ENCODE measurements around the gene PLA2G15. TPM values are rescaled to one million over a fixed set of nuclear protein-coding genes. Genes with fewer than 3 reads are reported as not detected.
A peak's percentile ranks its signal among the peaks of the same experiment; 100 is the strongest.

PLA2G15 gene
- total RNA-seq, 4 donors from 2014 or later, result 20.8 to 40.3 (median 38.4) TPM

DNA sequence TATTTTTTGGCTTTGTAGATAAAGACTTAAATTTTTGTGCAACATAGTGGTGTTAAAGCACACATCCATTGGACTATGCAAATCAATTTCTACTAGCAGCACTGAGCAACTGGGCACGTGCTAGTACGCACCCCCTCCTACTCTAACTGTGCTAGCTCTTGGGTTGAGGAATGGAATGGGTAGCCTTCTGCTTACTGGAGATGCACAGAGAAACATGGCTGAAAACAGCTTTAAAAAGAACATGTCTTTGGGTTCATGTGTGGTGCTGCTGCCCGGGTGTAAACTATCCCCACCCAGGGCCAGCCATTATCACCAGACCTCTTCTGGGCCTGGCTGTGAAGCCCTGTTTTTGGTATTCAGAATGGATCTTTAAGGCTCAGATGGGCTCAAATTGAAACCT, 16.5 kb upstream of the PLA2G15 start:
- H3K4me1 ChIP-seq, result peaks cover 14 to 24% of the 10 kb centered on the region in 2 donors
- no peaks in the 10 kb centered on the region for H3K9me3 ChIP-seq
- DNase-seq, result no peak
- intact Hi-C loops (cut with DNase I), result no loop called here
- H3K4me3 ChIP-seq (replicated peaks in 1 of 3), result no peak overlapping the region
- 86 to 94% methylated on average over 3 of the region's 3 CpGs for WGBS, 2 donors
- H3K27ac ChIP-seq, result peak overlapping the region in 1 of 3 donors; percentile 37
- TF ChIP-seq, protein P1, sequence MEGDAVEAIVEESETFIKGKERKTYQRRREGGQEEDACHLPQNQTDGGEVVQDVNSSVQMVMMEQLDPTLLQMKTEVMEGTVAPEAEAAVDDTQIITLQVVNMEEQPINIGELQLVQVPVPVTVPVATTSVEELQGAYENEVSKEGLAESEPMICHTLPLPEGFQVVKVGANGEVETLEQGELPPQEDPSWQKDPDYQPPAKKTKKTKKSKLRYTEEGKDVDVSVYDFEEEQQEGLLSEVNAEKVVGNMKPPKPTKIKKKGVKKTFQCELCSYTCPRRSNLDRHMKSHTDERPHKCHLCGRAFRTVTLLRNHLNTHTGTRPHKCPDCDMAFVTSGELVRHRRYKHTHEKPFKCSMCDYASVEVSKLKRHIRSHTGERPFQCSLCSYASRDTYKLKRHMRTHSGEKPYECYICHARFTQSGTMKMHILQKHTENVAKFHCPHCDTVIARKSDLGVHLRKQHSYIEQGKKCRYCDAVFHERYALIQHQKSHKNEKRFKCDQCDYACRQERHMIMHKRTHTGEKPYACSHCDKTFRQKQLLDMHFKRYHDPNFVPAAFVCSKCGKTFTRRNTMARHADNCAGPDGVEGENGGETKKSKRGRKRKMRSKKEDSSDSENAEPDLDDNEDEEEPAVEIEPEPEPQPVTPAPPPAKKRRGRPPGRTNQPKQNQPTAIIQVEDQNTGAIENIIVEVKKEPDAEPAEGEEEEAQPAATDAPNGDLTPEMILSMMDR (IDR thresholded peaks at IDR 0.05), result no peak
- no peak for TF ChIP-seq POLR2A (IDR thresholded peaks at IDR 0.05)
- H3K36me3 ChIP-seq, result peaks cover 27 to 35% of the 10 kb centered on the region in 2 donors
- H3K27me3 ChIP-seq, result no peaks in the 10 kb centered on the region

DNA sequence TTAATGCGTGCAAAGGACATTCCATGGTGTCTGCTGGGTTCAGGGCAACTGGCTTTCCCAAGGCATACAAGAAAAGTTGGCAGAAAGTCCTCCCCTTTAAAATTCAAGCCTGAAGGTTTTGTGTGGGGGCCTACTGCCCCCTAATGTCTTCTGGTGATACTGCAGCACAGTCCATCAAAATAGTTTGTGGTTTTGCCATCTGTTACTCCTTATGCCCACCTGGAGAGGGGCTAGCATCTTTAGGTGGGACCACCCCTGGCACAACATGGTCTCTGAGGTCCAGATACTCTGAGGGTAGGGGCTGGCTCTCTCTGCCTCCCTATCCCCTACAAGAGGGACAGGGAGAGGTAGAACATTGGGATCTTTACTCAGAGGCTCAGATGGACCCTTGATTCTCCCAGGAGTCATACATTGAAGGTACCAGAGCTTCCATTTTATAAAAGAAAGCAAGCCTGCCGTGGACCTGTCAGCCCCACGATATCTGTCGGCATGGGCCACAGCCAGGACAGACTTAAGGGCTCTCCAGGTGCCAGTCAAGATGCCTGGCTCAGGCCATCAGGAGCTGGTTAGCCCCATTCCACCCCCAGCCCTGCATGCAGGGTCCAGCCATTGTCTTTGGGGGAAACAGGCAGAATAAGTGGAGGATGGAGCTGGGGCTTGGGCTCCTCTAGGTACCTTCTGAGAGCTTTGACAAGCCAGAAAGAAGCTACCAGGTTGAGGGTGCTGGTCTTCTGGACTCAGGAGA, 15.6 kb upstream of the PLA2G15 start:
- WGBS, 2 donors, result 34 to 62% methylated on average over 4 of the region's 4 CpGs

DNA sequence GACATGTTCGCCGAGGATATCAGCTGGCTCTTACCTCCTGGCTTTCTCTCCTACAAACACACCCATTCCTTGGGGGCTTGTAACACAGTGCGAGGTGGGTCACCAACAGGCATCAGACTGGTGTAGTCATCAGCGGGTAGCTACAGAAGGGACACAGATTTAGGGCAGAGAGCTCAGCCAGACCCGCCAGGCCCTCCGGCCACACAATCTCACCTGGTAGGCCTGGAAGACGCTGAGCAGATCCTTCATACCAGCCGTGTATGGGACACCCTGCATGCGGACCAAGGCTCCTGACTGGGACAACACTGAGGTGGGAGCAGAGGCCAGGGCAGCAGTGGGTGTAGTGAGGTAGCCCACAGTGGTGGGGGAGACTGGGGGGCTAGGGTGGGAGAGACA, 15.0 kb upstream of the PLA2G15 start:
- no peak overlapping the region for H3K27ac ChIP-seq
- peaks cover 21 to 27% of the 10 kb centered on the region in 2 donors for H3K4me1 ChIP-seq
- intact Hi-C loops (cut with DNase I), result loop anchor here (10.0 kb wide), 1 partner anchor 235 kb away; the partner anchor contains the start of gene DPEP2
- WGBS, 2 donors, result 90 to 92% methylated on average over 5 to 6 of the region's 9 CpGs
- DNase-seq, result no peak
- H3K4me3 ChIP-seq (replicated peaks in 1 of 3), result no peak overlapping the region
- TF ChIP-seq, protein P1 (IDR thresholded peaks at IDR 0.05), result no peak
- H3K9me3 ChIP-seq, result no peaks in the 10 kb centered on the region
- H3K36me3 ChIP-seq, result peaks cover 27 to 35% of the 10 kb centered on the region in 2 donors
- no peaks in the 10 kb centered on the region for H3K27me3 ChIP-seq

More for the DNA sequence above, 15.6 kb upstream of the PLA2G15 start:
- Histone ChIP-seq H3K4me1 (peaks cover 18 to 27% of the 10 kb centered on the region in 2 donors), H3K9me3 (no peaks in the 10 kb centered on the region), H3K36me3 (peaks cover 27 to 35% of the 10 kb centered on the region in 2 donors), H3K4me3 (replicated peaks in 1 of 3) (no peak overlapping the region), H3K27me3 (no peaks in the 10 kb centered on the region), H3K27ac (peak overlapping the region in 1 of 3 donors; percentile 29)
- DNase-seq, result peak; percentile 43 to 46
- TF ChIP-seq, protein P1 (IDR thresholded peaks at IDR 0.05), result peak; percentile 62 to 93 (median 88)
- no peak for TF ChIP-seq POLR2A (IDR thresholded peaks at IDR 0.05)
- intact Hi-C loops (cut with DNase I), result loop anchor here (10.0 kb wide), 1 partner anchor 235 kb away; the partner anchor contains the start of gene DPEP2

DNA sequence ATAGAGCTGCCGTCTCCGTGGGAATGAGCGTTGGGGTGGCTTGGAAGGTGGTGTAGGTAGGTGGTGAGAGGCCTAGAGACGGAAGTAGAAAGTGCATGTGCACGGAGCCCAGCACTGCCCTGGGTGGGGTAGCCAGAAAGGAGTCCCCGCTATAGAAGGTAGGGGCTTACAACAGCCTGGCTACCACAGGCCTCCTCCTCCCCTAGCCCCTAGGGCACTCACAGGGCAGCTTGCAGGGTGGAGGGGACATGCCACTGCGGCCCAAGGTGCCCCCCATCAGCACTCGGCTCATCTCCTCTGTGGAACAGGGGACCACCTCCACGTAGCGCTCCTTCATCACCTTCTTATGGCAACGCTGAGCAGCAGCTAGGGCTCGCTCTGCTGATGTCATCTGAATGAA, 14.2 kb upstream of the PLA2G15 start:
- TF ChIP-seq, protein P1 (IDR thresholded peaks at IDR 0.05), result no peak
- TF ChIP-seq POLR2A (IDR thresholded peaks at IDR 0.05), result no peak
- H3K9me3 ChIP-seq, result no peaks in the 10 kb centered on the region
- DNase-seq, result no peak
- WGBS, 2 donors, result 89 to 92% methylated on average over 9 to 10 of the region's 12 CpGs
- H3K4me1 ChIP-seq, result peaks cover 22 to 27% of the 10 kb centered on the region in 2 donors
- H3K36me3 ChIP-seq, result peaks cover 27 to 35% of the 10 kb centered on the region in 2 donors
- H3K4me3 ChIP-seq (replicated peaks in 1 of 3), result no peak overlapping the region
- intact Hi-C loops (cut with DNase I), result loop anchor here (10.0 kb wide), 1 partner anchor 236 kb away; the partner anchor contains the start of gene DPEP2
- H3K27me3 ChIP-seq, result no peaks in the 10 kb centered on the region
- no peak overlapping the region for H3K27ac ChIP-seq
